HEK293T (cell line): ENCODE results near the gene VILL.

Experiments used
- ARNT ChIP-seq: fragments of 450-650 bp; IDR thresholded peaks from 2 replicates; pipeline ENCODE4 v1.6.1; 2017; ENCODE audit warnings: mild to moderate bottlenecking
- BHLHE40 ChIP-seq: fragments of 450-650 bp; IDR thresholded peaks from 2 replicates; pipeline ENCODE4 v1.6.1; 2016; ENCODE audit warnings: mild to moderate bottlenecking, moderate library complexity, borderline replicate concordance
- CTBP1 ChIP-seq: fragments of 450-650 bp; IDR thresholded peaks from 2 replicates; pipeline ENCODE4 v1.6.1; 2016; ENCODE audit warnings: borderline replicate concordance
- ELF4 ChIP-seq: fragments of 450-650 bp; IDR thresholded peaks from 2 replicates; pipeline ENCODE4 v1.6.1; 2017; ENCODE audit warnings: antibody characterized with exemption
- FOXA1 ChIP-seq: fragments of 450-650 bp; IDR thresholded peaks from 2 replicates; pipeline ENCODE4 v1.6.1; 2016; ENCODE audit warnings: mild to moderate bottlenecking
- FOXK2 ChIP-seq: fragments of 450-650 bp; IDR thresholded peaks from 2 replicates; pipeline ENCODE4 v1.6.1; 2016; ENCODE audit warnings: mild to moderate bottlenecking
- FOXM1 ChIP-seq: fragments of 450-650 bp; IDR thresholded peaks from 2 replicates; pipeline ENCODE4 v1.6.1; 2017; ENCODE audit warnings: mild to moderate bottlenecking, borderline replicate concordance
- L3MBTL2 ChIP-seq: fragments of 450-650 bp; conservative IDR thresholded peaks from 2 replicates; pipeline ENCODE4 v1.6.1; 2016; ENCODE audit warnings: mild to moderate bottlenecking
- LEF1 ChIP-seq: fragments of 450-650 bp; IDR thresholded peaks from 2 replicates; pipeline ENCODE4 v1.6.1; 2017; ENCODE audit warnings: mild to moderate bottlenecking, borderline replicate concordance
- PKNOX1 ChIP-seq: fragments of 450-650 bp; IDR thresholded peaks from 2 replicates; pipeline ENCODE4 v1.6.1; 2016
- SP1 ChIP-seq: fragments of 450-650 bp; IDR thresholded peaks from 2 replicates; pipeline ENCODE4 v1.6.1; 2017
- TARDBP ChIP-seq: fragments of 450-650 bp; IDR thresholded peaks from 2 replicates; pipeline ENCODE4 v1.6.1; 2016

- no peak for TF ChIP-seq SP1
- no peak for TF ChIP-seq FOXA1
- TF ChIP-seq ELF4 = no peak
- no peak for TF ChIP-seq PKNOX1
- no peak for TF ChIP-seq FOXM1
- TF ChIP-seq BHLHE40 = no peak
- TF ChIP-seq ARNT = no peak
- TF ChIP-seq LEF1 = no peak
- TF ChIP-seq CTBP1 = no peak
- no peak for TF ChIP-seq L3MBTL2
- no peak for TF ChIP-seq FOXK2
- TF ChIP-seq TARDBP = no peak
Measured at GRCh38 chr3:37943126-37943525, 47.5 kb upstream of the VILL start.
